ENCODE results near the gene AGAP1. TPM values are rescaled to one million over a fixed set of nuclear protein-coding genes. Genes with fewer than 3 reads are reported as not detected.

AGAP1 gene
- total RNA-seq, 2 donors from 2014 or later: 32.8 to 34.7 TPM

DNA sequence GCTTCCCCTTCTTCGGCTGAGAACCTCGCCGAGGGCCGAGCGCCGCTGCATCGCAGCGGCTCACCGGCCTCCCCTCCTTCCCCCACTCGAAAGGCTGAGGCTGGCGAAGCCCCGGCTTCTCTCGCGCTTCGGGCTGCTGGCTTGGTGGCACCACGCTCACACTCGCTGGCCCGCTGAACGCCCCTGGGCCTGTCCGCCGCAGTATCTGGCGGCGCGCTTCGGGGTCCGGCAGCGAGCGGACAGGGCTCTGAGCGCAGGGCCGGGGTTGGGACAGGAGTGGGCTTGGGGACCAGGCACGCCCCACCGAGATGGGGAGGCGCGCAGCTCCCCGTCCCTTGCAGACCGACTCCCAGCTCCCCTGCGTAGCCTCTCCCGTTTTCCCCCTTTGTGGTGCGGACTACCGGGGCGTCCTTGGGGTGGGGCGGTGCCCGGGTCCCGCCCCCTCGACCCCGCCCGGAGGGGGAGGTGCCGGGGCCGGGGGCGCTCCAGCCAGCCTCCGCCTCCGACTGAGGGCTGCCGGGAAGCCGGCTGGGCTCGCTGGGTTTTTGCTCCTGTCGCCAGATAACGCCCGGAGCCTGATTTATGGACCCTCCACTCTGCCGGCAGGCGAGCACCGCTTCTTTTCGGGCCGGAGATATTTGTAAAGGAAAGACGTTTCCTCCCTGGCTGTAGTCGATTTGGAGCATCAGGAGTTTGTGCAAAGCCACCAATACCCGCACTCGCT, 670.5 kb downstream of the AGAP1 start:
- no peak overlapping the region for H3K27ac ChIP-seq (ENCODE audit: low read depth, low read length)
- WGBS, 2 experiments (ENCODE audit: insufficient coverage in 1 of 2, insufficient read length in 1 of 2): 4 to 22% methylated on average over 24 to 67 of the region's 67 CpGs
- H3K4me1 ChIP-seq (ENCODE audit: control insufficient read depth, insufficient read depth, low read length): peaks cover 4% of the 10 kb centered on the region
- no peaks in the 10 kb centered on the region for H3K9me3 Mint-ChIP-seq
- H3K4me3 ChIP-seq (ENCODE audit: low read length): peak overlapping the region; percentile 67
- H3K36me3 ChIP-seq (ENCODE audit: control insufficient read depth, insufficient read depth, low read length): no peaks in the 10 kb centered on the region
- peak; percentile 84 for DNase-seq
- no peaks in the 10 kb centered on the region for H3K36me3 Mint-ChIP-seq (ENCODE audit: low read depth)
- TF ChIP-seq, protein P1, sequence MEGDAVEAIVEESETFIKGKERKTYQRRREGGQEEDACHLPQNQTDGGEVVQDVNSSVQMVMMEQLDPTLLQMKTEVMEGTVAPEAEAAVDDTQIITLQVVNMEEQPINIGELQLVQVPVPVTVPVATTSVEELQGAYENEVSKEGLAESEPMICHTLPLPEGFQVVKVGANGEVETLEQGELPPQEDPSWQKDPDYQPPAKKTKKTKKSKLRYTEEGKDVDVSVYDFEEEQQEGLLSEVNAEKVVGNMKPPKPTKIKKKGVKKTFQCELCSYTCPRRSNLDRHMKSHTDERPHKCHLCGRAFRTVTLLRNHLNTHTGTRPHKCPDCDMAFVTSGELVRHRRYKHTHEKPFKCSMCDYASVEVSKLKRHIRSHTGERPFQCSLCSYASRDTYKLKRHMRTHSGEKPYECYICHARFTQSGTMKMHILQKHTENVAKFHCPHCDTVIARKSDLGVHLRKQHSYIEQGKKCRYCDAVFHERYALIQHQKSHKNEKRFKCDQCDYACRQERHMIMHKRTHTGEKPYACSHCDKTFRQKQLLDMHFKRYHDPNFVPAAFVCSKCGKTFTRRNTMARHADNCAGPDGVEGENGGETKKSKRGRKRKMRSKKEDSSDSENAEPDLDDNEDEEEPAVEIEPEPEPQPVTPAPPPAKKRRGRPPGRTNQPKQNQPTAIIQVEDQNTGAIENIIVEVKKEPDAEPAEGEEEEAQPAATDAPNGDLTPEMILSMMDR (conservative IDR thresholded peaks at IDR 0.05): no peak
- H3K4me1 Mint-ChIP-seq: peaks cover 13% of the 10 kb centered on the region
- no peak overlapping the region for H3K27ac Mint-ChIP-seq
- H3K4me3 Mint-ChIP-seq: peak overlapping the region; percentile 47
- no peaks in the 10 kb centered on the region for H3K9me3 ChIP-seq (ENCODE audit: control insufficient read depth, low read length)
- H3K9ac ChIP-seq (ENCODE audit: extremely low read depth, low read length, poor library complexity, severe bottlenecking): no peak overlapping the region
- peaks cover 86% of the 10 kb centered on the region for H3K27me3 Mint-ChIP-seq (ENCODE audit: insufficient read depth)
- peaks cover 100% of the 10 kb centered on the region for H3K27me3 ChIP-seq (ENCODE audit: control insufficient read depth, insufficient read depth, low read length, poor library complexity, severe bottlenecking)

DNA sequence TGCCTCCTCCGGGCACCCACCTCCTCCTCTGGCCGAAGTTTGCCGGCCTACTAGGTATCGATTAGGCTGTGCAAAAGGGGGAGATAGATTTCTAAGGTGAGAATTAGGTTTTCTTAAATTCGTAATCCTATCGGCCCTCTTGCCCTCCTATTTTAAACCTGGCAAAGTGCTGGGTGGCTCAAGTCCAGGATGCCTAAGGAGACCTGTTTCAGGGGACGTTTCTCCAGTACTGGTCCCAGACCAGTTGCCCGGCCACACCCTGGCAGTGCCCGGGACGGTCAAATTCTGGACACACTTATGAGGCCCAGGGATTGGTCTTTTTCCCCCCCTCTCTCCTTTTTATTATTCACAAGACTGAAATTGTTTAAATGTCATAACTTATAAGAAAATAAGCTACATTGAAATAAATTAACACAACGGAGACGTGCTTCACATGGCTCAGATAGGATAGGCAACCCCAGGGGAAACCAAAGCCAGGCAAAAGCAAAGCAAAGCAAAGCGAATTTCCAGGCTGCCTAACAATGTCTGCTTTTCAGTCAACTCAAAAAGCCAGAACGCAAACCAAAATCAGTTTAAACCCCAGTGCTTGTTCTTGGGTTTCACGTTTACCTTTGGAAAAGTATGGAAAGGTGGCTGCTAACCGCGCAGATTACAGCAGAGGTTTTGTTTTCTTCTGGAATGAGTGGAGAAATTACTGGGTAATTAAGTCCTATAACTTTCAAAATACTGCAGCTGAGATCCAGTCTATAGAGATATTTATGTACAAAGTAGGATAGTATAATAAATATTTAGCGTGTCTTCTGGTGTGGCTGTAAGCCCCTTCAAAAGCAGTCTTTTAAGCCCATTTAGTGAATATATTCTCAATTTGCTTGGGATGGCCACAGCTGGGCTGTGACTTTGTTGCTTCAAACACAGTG, 671.3 kb downstream of the AGAP1 start:
- peak overlapping the region; percentile 47 for H3K4me3 Mint-ChIP-seq
- peaks cover 4% of the 10 kb centered on the region for H3K4me1 ChIP-seq (ENCODE audit: control insufficient read depth, insufficient read depth, low read length)
- no peak for DNase-seq
- peaks cover 13% of the 10 kb centered on the region for H3K4me1 Mint-ChIP-seq
- H3K36me3 Mint-ChIP-seq (ENCODE audit: low read depth): no peaks in the 10 kb centered on the region
- H3K27ac ChIP-seq (ENCODE audit: low read depth, low read length): no peak overlapping the region
- 48 to 53% methylated on average over 5 to 18 of the region's 18 CpGs for WGBS, 2 experiments (ENCODE audit: insufficient coverage in 1 of 2, insufficient read length in 1 of 2)
- no peaks in the 10 kb centered on the region for H3K9me3 Mint-ChIP-seq
- no peak overlapping the region for H3K27ac Mint-ChIP-seq
- peaks cover 88% of the 10 kb centered on the region for H3K27me3 Mint-ChIP-seq (ENCODE audit: insufficient read depth)
- H3K9ac ChIP-seq (ENCODE audit: extremely low read depth, low read length, poor library complexity, severe bottlenecking): no peak overlapping the region
- H3K9me3 ChIP-seq (ENCODE audit: control insufficient read depth, low read length): no peaks in the 10 kb centered on the region
- TF ChIP-seq, protein P1 (conservative IDR thresholded peaks at IDR 0.05): no peak
- peaks cover 100% of the 10 kb centered on the region for H3K27me3 ChIP-seq (ENCODE audit: control insufficient read depth, insufficient read depth, low read length, poor library complexity, severe bottlenecking)
- H3K4me3 ChIP-seq (ENCODE audit: low read length): peak overlapping the region; percentile 67
- H3K36me3 ChIP-seq (ENCODE audit: control insufficient read depth, insufficient read depth, low read length): no peaks in the 10 kb centered on the region

DNA sequence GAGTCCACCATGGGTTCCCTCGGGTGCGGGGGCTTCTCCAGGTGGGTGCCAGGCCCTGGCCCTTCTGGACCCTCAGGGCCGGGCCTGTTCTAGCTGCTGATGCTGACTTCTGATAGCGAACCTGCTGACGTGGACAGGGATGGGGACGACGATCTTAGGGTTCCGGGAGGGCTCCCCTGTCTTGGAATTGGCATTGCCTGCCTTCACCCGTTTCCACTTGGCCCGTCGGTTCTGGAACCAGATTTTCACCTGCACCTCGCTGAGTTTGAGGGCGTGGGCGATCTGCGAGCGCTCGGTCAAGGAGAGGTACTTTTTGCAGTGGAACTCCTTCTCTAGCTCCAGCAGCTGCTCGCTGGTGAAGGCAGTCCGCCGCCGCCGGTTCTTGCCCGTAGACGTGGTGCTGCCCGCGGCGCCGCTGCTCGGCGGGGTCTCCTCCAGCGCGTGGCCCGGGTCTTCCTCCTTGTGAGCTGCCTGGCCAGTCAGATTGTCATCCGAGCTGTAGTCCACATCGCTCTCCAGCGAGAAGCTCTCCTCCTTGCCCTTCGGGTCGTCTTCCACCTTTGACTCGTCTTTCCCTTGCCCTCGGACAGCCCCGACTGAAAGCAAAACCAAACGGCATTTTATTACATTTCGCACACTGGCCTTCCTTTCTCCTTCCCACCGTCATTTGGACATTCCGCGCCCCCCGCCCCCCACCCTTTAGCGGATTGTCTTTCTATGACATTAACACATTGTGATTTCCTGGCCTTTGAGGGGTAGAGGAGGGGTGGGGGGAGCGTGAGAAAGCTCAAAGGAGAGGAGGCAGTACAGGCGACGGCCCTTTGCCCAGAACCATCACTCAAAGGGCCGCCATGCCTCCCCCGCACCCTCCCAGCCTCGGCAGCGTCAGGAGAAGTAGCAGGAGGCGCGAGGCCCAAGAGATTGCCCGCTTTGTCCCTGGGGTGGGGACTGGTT, 672.3 kb downstream of the AGAP1 start:
- TF ChIP-seq, protein P1 (conservative IDR thresholded peaks at IDR 0.05): no peak
- DNase-seq: peak; percentile 85
- Mint-ChIP-seq H3K27me3 (ENCODE audit: insufficient read depth) (peaks cover 88% of the 10 kb centered on the region), H3K9me3 (no peaks in the 10 kb centered on the region), H3K27ac (no peak overlapping the region), H3K36me3 (ENCODE audit: low read depth) (no peaks in the 10 kb centered on the region), H3K4me1 (peaks cover 13% of the 10 kb centered on the region), H3K4me3 (peak overlapping the region; percentile 37)
- Histone ChIP-seq H3K4me3 (ENCODE audit: low read length) (peak overlapping the region; percentile 60), H3K4me1 (ENCODE audit: control insufficient read depth, insufficient read depth, low read length) (peaks cover 4% of the 10 kb centered on the region), H3K36me3 (ENCODE audit: control insufficient read depth, insufficient read depth, low read length) (no peaks in the 10 kb centered on the region), H3K27me3 (ENCODE audit: control insufficient read depth, insufficient read depth, low read length, poor library complexity, severe bottlenecking) (peaks cover 100% of the 10 kb centered on the region), H3K9me3 (ENCODE audit: control insufficient read depth, low read length) (no peaks in the 10 kb centered on the region), H3K27ac (ENCODE audit: low read depth, low read length) (no peak overlapping the region), H3K9ac (ENCODE audit: extremely low read depth, low read length, poor library complexity, severe bottlenecking) (no peak overlapping the region)
- 9 to 21% methylated on average over 31 to 54 of the region's 58 CpGs for WGBS, 2 experiments (ENCODE audit: insufficient coverage in 1 of 2, insufficient read length in 1 of 2)

Data from endodermal cell (in vitro differentiated cells).